GM18951 (cell line): ENCODE data around the gene TCP11L2.

ENCODE experiments used
- POLR2A ChIP-seq: IDR thresholded peaks from 4 replicates; pipeline ENCODE4 v1.6.1; 2011; ENCODE audit warnings: mild to moderate bottlenecking; ENCODE audit not compliant: insufficient read length, insufficient read depth; ENCODE audit errors: extremely low read depth
- in situ Hi-C: fragments of 300-500 bp; cut with MboI; formaldehyde crosslinking; loops from one replicate; pipeline ENCODE4 v1.12.0; 2022; ENCODE audit warnings: low sequenced_read_pairs, mixed read lengths, inconsistent platforms; ENCODE audit not compliant: unreplicated experiment

Gene TCP11L2

DNA sequence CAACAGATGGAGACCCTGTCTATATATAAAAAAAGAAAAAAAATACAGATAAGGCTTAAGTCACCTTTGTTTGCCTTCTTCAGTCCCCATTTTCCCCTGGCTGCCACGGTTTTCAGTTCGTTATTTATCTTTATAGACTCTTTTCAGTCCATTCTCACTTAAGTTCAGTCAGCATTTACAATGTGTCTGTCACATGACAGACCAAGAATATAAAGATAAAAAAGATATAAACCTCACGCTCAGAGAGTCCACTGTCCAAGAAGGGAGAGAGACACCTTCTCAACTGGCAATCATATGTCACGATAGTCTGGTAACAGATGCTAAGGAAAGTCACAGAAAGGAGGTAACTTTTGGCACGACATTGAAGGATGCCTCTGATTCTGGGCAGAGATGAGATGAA is 41.6 kb downstream of the TCP11L2 start:
- in situ Hi-C loops, result no loop called here
- TF ChIP-seq POLR2A, result no peak

DNA sequence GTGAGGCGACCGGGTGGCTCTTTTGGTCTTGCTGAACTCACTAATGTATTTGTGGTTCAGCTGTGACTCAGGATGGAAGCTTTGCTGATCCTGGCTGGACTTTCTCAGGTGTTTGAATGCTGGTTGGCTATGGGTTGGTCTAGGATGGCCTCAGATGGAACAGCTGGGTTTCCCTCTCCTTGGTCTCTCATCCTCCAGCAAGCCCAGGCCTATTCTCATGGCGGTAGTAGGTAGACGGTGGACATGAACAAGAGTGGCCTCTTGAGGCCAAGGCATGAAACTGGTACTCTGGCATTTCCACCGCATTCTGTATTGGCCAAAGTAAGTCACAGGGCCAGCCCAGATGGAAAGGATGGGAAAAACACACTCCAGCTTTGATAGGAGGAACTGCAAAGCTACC is 43.2 kb downstream of the TCP11L2 start:
- TF ChIP-seq POLR2A, result no peak
- in situ Hi-C loops, result no loop called here

GRCh38 chr12:106348411-106348810 is 45.9 kb downstream of the TCP11L2 start:
- in situ Hi-C loops, result no loop called here
- TF ChIP-seq POLR2A, result no peak

- no peak for TF ChIP-seq POLR2A
- in situ Hi-C loops, result no loop called here
These were observed 50.6 kb downstream of the TCP11L2 start for GRCh38 chr12:106353175-106353574.

DNA sequence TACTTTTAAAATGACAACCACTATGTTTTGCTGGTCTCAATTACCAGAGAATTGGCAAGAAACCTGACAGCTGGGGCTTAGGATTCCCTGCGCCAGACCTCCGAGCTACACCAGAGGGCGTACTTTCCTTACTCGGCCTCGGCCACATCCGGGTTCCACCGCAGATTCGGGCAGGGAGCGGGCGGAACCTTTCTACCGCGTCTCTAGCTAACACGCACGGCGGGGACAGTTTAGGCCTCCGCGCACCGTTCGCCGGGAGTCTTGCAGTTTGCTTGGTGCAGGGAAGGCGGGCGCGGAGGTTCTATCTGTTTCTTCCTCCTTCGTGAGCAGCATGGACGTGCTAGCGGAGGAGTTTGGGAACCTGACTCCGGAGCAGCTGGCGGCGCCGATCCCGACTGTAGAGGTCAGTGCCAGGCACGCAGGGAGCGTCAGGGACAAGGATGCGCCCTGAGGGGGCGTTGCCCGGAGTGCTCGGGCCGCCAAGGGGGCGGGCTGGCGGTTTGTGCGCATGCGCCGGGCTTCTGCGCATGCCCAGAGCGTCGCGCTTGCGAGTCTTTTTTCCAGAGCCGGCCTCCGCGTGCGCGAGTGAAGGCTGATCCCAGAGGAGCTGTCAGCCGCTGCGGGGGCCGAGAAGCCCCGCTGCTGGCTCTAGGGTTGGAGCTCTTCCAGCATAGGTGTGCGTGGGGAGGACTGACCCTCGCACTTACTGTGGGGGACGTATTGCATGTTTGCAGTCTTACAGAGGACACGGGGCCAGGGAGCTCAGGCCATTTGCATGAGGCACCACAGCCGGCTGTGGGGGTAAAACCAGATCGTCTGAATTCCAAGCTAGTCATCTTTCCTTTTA is 55.2 kb downstream of the TCP11L2 start, which contains the start of gene POLR3B:
POLR3B (plus strand) TSS at position 200 of the 847 bp plus-strand sequence; CDS start at position 332, 132 bp downstream.
- TF ChIP-seq POLR2A, result peak; percentile 89
- in situ Hi-C loops, result no loop called here

GRCh38 chr12:106358396-106359241 is 56.1 kb downstream of the TCP11L2 start:
- in situ Hi-C loops, result no loop called here
- no peak for TF ChIP-seq POLR2A

GRCh38 chr12:106359646-106360399 is 57.3 kb downstream of the TCP11L2 start:
- in situ Hi-C loops, result no loop called here

GRCh38 chr12:106360400-106360994 is 58.0 kb downstream of the TCP11L2 start:
- in situ Hi-C loops, result no loop called here
- TF ChIP-seq POLR2A, result no peak

More at GRCh38 chr12:106359646-106360399, 57.3 kb downstream of the TCP11L2 start:
- no peak for TF ChIP-seq POLR2A

- no peak for TF ChIP-seq POLR2A
- in situ Hi-C loops, result no loop called here
These were observed 60.4 kb downstream of the TCP11L2 start for GRCh38 chr12:106362971-106363370.

GRCh38 chr12:106364261-106364660 is 61.7 kb downstream of the TCP11L2 start:
- TF ChIP-seq POLR2A, result no peak
- in situ Hi-C loops, result no loop called here

DNA sequence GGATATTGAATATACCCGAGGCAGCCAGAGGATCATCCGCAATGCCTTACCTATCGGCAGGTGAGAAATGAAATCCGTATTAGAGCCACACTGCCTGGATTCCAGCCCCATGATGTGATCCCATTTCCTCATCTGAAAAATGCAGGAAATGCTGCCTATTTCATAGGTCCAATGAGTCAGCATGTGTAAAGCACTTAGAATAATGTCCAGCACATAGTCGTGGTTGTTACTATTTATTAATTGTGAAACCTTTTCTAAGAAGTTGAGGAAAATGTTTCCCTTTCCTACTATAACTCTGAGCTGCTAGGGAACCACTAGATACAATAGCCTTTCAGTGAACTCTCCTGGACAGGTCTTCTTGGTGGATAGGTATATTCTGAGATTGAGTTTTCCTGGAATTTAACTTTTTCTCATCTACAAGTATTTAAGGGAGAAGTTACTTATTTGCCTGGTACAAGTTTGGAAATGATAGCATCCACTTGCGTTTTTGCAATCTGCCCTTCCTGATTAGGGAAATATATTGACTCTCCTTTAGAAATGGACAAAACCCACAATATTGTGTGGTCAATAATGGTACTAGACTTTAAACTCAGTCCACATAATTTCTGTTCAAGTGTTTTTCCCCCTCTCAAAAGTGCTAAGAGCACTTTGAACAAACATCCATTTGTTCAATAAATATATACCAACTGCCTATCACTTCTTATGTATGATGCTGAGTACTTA is 67.3 kb downstream of the TCP11L2 start:
- TF ChIP-seq POLR2A, result no peak
- in situ Hi-C loops, result no loop called here

DNA sequence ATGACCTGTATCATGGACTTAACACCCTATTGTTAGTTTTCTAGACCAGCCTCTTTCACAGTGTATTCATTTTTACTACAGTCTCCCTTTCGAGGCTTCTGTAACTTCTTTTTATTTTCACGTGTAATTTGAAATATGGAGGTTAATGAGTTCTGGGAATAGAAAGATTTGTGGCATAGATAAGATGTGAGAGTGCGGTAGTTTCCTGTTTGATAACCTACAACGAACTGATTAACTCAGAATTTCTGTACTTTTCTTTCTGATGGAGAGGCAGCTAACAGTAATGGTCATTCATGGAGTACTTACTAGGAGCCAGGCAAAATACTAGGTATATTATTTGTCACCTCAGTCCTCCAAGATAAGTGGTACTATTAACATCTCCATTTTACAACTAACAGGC is 76.3 kb downstream of the TCP11L2 start:
- TF ChIP-seq POLR2A, result no peak
- in situ Hi-C loops, result loop anchor here (5.0 kb wide), 1 partner anchor 534 kb away; no protein-coding TSS in a partner anchor
